CD4-positive, alpha-beta T cell treated with Interleukin-15 for 4 hours (primary cell): ENCODE measurements around the gene CFI.
A peak's percentile ranks its signal among the peaks of the same experiment; 100 is the strongest.

Experiments
- DNase-seq: peaks from one replicate; pipeline ENCODE4 v3.0.0-alpha.2; 2020; ENCODE audit warnings: low spot score

The CFI gene

GRCh38 chr4:109730619-109731545, 70.9 kb downstream of the CFI start:
- no peak for DNase-seq

DNA sequence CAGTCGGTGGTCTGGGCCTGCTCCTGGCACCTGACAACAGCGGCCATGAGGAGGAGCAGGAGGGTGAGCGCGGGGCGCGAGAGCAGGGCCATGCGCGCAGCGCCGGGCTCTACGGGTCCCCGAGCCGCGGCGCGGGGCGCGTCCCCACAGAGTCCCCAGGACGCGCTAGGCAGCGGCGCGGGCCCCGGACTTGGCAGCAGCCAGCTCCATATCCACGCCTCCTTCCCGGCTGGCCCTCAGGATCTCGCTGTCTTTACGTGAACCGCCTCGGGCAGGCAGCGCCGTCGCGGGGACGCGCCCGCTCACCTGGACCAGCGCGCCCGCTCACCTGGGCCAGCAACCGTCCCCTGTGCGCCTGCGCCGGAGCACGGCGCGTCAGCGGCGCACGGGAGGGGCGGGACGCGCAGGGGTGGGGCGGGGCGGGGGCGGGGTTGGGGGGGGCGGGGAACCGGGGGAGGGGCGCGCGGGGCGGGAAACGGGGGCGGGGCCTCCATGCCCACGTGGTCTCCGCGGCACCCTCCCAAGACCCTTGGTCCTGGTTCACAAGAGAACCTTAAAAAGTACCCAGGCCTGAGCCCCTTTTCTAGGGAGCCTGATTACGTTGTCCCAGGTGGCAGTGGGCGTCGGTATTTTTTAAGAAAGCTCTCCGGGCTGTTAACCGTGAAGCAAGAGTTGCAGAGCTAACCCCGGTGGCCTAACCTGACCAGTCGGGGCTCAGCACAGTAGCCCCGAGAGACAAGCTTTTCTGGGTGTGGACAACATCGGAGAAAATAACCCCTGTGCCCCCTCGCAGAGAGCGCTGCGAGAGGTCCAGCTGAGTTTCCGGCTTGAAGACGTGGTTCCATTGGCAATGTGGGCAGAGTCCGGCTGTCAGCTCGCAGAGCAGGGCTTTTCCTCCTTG, 71.8 kb downstream of the CFI start, which contains the start of gene PLA2G12A:
TSS of gene PLA2G12A (minus strand) at position 353 of the 901 bp plus-strand sequence. CDS start at position 92, 261 bp downstream.
- peak; percentile 78 for DNase-seq

DNA sequence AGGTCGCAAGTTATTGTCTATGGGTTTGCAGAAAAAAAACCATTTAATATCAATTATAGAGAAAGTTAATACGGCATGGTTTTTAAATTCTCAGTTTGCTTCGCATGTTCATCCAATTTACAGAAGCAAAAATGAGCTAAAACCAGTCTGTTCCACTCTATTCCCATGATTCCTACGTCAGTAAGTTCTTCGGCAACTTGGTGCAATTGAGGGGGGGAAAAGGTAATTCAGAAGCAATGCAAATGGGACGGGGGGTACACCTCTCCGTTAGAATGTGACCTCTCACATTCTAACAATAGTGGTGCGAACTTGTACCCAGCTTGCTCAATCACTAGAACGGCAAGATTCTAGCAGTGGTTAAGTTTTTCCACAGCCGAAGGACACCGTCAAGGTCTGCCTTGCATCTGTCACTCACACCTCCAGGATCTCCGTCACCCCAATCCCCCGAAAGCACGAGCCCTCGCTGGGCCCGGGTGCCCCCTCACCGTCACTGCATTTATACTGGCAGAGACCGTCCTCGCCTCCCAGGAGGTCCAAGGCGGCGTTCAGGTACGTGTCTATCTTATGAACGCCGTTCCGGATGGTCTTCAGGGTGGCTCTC, 72.6 kb downstream of the CFI start:
- DNase-seq: no peak

- DNase-seq: no peak
These were observed 73.4 kb downstream of the CFI start for GRCh38 chr4:109728385-109728784.

DNA sequence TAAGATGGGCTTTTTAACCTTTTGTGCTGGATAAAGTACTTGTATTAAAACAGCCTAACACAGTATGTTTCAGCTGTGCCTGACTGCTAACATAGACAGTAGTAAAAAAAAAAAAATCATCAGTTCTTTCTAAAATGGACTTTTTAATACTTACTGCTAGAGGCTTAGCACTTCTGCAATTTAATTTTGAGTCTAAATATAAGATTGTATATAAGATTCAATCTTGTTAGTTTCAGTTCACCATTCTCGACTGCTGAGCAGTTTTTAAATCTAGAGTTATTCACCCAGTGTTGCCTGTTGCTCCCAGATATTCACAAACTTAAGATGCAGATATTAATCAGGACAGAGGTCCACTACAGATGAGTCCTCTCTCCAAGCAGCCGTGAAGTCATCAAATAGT, 78.7 kb downstream of the CFI start:
- no peak for DNase-seq

- no peak for DNase-seq
These were observed 79.4 kb downstream of the CFI start for GRCh38 chr4:109722357-109722756.

- DNase-seq: no peak
These were observed 80.8 kb downstream of the CFI start for GRCh38 chr4:109721033-109721432.

DNA sequence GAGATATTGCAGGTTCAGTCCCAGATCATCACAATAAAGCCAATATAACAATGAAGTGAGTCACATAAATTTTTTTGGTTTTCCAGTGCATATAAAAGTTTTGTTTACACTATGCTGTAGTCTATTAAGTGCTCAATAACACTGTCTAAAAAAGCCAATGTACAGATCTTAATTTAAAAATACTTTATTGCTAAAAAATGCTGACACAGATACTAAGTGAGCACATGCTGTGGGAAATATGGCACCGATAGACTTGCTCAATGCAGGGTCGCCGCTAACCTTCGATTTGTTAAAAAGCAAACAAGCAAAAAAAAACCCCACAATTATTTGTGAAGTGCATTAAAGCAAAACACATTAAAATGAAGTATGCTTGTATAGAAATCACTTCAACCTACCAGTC, 82.2 kb downstream of the CFI start:
- no peak for DNase-seq

DNA sequence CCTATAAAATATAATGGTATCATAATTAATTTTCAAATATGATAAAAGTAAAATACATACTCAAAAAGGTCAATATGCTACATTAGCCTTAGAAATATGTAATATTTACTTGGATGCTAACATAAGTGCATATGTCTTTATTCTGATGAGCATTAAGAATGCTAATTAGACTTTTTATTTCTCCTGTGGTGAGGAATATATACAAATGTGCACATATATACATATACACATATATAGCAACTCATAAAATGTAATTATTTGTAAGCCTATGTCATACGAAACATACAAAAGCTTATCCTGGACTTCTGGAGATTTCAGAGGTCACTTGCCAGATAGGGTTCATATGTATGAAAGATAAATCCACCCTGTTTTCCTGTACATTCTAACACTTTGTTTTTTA, 83.0 kb downstream of the CFI start:
- no peak for DNase-seq

- no peak for DNase-seq
These were observed 88.3 kb downstream of the CFI start for GRCh38 chr4:109713500-109713899.

DNA sequence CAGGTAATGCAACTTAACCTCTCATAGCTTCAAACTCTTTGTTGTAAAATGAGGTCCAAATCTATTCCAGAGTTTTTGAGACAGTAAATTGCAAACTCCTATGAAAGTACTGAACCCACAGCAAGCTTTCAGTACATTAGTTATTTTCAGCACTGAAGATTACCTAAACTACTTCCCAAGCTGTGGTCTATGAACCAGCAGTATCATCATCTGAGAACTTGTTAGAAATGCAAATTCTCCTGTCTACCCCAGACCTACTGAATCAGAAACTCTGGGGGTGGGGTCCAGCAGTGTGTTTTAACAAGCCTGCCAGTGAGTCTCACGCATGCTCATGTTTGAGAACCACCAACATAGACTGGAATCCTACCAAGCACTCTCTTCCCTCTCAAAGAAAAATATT, 92.8 kb downstream of the CFI start:
- no peak for DNase-seq

GRCh38 chr4:109708435-109708834, 93.4 kb downstream of the CFI start:
- no peak for DNase-seq

DNA sequence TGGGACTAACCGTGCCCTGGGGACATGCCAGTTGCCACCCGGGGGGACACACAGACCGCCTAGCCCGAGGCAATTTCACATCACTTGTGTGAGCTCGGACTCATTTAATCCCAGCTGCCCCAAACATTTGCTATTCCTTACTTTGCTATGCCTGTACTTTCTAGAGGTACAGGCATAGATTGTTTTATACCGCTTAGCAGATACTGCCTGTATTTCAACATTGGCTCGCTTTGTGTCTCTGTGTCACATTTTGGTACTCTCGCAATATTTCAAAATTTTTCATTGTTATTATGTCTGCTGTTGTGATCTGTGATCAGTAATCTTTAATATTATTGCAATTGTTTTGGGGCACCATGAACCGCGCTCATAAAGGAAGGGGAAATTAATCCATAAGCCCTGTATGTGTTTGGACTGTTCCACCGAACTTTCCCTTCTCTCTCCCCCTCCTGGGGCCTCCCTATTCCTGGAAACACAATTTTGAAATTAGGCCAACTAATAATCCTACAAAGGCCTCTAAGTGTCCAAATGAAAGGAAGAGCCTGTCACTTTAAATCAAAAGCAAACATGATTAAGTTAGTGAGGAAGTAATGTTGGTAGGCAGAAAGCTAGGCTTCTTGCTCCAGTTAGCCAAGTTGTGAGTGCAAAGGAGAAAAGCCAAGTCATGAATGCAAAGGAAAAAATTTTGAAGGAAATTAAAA, 98.0 kb downstream of the CFI start:
- no peak for DNase-seq

GRCh38 chr4:109702950-109703663, 98.7 kb downstream of the CFI start, which contains the start of gene CASP6:
CASP6 (minus strand) TSS chr4:109703445; CDS start chr4:109703395, 50 bp downstream.
- peak; percentile 73 for DNase-seq

GRCh38 chr4:109701566-109702410, 100.0 kb downstream of the CFI start:
- no peak for DNase-seq

DNA sequence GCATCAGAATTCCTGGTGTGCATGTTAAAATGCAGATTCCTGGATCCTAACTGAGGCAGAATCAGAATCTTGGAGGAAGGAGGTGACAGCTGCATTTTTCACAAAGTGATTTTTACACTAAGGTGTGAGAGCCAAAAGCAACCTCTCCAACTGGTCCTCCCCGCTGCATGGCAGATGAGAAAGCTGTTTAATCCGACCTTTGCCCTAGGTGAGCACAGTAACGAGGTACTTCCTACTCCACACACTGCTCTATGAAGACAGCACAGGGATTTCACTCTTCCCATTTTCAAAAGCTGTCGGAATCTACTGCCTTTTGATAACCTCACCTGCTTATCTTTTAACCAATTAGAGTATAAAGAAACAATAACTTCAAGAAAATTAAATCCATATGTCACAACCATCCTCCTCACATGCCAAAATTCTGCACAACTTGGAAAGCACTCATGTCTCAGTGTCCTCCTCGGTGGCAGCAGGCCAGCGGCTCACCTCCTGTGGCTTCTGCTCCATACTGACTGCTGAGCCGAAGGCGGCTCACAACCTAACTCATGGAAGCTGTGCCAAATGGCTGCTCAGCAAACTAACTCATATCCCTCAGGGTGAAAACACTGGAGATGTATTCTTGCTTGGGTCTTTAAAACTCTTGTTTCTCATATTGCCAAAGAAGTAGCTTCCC, 102.1 kb downstream of the CFI start:
- DNase-seq: no peak

GRCh38 chr4:109698656-109699055, 103.1 kb downstream of the CFI start:
- no peak for DNase-seq

GRCh38 chr4:109691411-109691920, 110.3 kb downstream of the CFI start:
- peak; percentile 20 for DNase-seq
